ENCODE data around the gene TBX1.
A peak's percentile ranks its signal among the peaks of the same experiment; 100 is the strongest.

TBX1 gene

DNA sequence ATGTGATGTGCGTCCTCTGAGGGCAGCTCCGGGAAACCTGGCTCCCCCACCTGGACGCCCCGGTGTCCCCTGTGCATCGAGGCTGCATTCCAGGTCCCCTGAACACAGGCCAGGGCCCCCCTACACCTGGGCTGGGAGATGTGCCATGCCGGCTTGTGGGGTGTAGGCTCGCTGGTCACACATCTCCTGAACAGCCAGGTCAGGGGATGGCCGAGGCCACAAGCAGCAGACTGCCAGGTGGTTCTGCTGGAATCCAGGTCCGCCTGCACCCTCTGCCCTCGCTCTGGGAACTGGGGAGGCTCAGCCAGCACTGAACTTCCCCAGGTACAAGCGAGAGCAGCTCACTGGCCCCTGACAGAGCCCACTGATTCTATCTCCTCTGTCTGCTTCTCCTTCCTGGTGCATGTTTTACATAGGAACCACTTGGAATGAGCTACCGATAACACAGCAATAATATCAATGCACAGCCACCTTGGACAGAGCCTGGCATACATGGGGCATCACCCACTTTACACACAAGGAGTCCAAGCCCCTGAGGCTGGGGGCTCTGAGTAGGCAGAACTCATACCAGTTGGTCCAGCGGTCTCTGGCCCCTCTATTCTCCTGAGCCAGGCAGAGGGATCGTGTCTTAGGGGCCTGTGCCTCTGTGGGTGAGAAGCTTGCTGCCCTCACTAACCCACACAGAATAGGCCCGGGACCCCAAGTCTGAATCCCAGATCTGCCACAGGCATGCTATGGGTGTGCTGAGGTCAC, 46.8 kb downstream of the TBX1 start:
- intact Hi-C loops (cut with DNase I): no loop called here
- DNase-seq: peak in 4 of 10 donors; percentile 9 to 61 (median 42)

DNA sequence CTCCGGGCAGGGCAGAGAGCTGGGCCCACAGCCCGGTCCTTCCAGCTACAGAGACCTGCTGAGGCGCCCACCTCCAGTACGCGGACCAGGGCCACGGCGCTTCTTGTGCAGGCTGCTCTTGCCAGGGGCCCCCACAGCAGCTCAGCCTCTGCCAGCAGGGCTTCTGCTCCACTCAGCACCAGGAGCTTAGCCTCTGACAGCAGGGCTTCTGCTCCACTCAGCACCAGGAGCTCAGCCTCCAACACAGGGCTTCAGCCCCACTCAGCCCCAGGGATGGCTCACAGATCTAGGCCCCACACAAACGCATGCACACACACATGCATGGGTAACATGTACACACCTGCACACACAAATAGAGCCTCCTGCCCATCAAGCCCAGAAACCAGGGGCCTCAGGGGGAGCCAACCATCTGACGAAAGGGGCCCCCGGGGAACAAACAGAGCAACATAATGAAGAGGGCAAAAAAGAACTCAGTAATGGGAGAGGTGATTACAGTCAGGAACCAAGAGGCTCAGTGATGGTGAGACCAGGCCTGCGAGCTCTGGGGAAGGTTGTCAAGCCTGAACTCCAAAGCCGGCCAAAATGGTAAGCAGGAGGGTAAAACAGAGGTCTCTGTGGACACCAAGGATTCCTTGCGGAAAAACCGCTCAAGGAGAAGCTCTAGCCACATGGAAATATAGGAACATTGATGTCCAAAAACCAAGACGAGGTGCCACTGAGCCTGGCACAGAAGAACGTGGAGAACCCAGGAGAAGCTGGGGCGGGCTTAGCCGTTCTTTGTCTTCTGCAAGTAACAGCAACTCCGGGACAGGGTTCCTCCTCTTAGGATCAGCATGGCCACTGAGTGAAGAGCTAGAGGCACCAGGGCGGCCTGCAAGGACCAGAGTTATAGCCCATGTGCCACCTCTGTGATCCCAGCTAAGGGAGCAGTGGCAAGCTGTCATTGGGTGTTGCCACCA, 47.6 kb downstream of the TBX1 start:
- peak in 4 of 10 donors; percentile 22 to 76 (median 59) for DNase-seq
- intact Hi-C loops (cut with DNase I): no loop called here

DNA sequence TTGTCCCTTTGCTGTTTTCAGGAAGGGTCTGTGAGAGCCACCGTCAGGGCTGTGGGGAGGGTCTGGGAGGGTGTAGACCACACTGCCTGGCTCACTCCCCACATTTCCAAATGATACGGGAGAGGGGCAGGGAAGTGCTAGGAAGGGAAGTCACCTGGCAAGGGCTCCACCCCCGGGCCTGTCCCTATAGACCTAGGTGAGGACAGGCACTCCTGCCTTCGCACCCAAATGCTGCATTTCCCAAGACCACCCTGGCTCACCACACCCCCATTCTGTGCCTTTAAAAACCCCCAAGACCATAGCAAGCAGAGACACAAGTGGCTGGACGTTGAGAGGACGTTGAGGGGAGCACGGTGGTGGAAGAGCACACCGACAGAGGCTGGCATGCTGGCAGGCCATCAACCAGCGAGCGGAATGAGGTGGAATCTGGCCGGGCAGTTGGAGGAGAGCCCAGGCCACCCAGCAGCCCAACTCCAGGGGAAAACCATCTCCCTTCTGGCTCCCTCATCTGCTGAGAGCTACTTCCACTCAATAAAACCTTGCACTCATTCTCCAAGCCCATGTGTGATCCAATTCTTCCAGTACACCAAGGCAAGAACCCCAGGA, 48.4 kb downstream of the TBX1 start:
- peak in 5 of 10 donors; percentile 5 to 77 (median 35) for DNase-seq
- intact Hi-C loops (cut with DNase I): no loop called here

DNA sequence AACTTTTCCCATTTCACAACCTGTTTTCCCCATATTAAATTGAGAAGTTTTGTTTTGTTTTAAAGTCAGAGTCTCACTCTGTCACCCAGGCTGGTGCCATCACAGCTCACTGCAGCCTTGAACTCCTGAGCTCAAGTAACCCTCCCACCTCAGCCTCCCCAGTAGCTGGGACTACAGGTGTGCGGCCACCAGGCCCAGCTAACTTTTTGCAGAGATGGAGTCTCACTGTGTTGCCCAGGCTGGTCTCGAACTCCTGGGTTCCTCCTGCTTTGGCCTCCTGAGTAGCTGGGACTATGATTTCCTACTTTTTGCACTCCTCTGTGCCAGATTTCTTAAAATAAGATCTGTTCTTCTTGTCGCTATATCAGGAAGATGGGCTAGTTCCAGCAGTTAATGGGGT, 49.2 kb downstream of the TBX1 start:
- intact Hi-C loops (cut with DNase I): no loop called here
- DNase-seq: peak in 2 of 10 donors; percentile 2 to 26

DNA sequence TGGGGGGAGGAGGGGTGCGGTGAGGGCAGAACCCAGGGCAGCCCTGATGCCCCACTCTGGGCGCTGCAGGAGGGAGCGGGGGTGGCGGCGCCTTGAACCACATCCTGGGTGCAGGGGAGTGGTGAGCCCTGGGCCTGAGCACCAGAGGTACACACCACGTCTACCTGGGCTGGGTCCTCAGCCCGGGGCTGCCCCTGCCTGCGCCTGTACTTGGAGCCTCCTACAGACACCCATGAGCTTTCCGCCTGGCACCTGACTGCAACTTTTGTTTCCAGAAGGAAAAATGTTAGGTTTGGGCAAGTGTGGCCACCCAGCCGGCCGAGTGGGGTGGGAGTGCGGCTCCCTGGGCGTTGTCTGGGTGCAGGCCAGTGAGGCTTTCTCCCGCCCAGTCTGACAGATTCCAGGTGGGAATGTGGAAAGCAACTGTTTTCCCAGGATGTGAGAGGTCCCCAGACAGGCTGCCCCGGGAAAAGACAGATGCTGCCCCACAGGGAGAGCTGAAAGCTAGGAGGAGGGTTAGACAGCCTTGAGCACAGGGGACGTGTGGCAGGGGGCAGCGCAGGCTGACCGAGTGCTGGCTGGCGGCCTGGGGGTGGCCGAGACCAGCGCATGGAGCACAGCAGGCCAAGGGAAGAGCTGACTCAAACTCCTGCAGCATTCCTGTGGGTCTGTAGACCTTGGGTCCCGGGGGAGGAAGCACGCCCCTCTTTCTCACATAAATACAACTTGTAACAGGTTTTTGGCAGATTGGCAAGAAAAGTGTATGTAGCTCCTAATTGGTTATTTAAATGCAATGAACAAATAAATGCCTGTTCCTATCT, 50.0 kb downstream of the TBX1 start:
- peak in 7 of 10 donors; percentile 0 to 79 (median 22) for DNase-seq
- intact Hi-C loops (cut with DNase I): no loop called here

DNA sequence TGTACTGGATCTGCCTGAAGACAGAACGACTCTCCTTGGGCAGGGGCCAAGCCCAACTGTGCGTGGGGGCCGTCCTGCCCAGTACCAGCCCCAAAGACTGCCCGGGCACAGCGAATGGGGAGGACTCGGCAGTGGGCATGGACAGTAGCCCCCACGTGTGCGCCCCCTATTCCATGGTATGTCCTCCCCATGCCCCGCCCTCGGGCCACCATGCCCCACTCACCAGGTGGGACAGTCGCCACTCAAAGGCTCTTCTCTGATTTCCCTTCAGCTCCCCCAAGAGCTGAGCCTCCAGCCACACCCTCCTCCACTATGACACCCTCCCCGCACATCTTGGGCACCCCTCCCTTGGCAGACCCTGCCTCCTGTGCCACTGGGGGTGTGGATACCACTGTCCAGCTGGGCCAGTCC, 50.6 kb downstream of the TBX1 start:
- DNase-seq: peak in 6 of 10 donors; percentile 4 to 80 (median 20)
- intact Hi-C loops (cut with DNase I): no loop called here

DNA sequence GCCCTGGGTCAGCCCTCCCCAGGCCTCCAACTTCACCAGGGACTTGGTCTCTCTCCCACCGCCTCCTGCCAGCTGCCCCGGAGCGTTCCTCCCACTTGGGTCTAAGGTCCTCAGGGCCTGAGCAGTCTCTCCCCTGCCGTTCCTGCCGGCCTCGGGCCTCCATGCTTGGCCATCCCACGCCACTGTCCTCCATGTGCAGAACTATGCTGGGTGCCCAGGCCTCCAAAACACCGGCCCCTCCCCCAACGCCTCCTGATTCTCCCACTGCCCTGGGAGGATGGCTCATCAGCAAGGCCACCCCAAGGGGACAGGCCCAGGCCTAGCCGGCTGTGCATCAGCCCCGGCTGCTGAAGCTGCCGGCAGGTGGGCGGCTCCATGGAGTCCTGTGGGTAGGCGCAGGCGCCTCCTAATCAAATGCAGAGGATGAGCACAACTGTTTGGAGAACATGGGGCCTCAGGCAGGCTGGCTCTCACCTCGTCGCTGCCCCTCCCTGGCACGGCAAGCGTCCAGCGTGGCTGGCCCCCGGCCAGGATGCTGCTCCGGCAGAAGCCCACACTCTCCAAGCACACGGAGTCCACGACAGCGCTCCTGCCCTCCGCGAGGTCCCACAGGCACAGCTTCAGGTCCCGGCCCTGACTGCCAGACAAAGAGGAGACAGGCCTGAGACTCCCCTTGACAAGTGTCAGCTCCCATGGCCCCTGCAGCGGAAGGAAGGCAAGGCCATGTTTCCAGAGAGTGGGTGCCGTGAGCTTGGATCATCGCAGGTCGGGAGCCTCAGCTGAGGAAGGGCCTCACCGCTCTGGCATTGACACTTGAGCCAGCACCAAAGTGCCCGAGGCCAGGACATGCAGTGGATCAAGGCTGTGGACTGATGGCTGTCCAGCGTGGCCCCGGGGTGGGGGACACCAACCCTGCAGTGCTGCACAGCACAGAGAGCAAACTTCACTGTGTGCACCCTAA, 51.5 kb downstream of the TBX1 start:
- intact Hi-C loops (cut with DNase I): no loop called here
- DNase-seq: peak in 6 of 10 donors; percentile 3 to 88 (median 22)

DNA sequence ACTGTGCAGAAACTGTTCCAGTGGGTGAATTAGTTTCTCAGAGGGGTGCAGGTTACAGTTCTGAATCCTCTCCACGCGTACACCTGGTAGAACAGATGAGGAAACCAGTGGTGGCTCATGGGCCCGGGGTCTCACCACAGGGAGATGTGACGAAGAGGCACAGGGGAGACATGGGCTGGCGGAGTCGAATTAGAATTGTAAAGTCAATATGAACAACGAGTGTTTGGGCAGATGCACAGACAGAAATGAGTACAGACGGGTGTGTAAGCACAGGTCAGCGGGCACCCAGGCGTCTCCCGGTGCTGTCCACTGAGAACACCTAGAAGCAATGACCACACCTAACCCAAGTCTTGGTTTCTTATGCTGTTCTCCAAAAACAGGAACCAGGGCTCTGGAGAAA, 52.3 kb downstream of the TBX1 start:
- intact Hi-C loops (cut with DNase I): no loop called here
- DNase-seq: peak in 4 of 10 donors; percentile 7 to 40 (median 20)

DNA sequence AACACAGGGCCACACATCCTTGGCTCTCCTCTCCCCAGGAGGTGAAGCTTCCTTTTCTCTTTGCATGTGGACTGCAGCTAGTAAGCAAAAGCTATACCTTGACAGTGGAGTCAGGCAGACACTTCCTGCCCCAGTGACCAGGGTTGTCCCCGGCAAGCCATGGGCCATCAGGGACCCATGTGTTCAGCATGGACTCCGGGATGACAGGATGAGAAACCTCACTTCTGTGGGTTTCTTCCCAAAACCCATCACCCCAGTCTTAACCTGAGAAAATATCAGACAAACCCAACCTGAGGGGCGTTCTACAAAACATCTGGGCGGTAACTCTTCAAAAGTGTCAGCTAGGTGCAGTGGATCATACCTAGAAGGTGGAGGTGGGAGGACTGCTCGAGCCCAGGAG, 53.9 kb downstream of the TBX1 start:
- peak in 3 of 10 donors; percentile 10 to 59 (median 40) for DNase-seq
- intact Hi-C loops (cut with DNase I): no loop called here

DNA sequence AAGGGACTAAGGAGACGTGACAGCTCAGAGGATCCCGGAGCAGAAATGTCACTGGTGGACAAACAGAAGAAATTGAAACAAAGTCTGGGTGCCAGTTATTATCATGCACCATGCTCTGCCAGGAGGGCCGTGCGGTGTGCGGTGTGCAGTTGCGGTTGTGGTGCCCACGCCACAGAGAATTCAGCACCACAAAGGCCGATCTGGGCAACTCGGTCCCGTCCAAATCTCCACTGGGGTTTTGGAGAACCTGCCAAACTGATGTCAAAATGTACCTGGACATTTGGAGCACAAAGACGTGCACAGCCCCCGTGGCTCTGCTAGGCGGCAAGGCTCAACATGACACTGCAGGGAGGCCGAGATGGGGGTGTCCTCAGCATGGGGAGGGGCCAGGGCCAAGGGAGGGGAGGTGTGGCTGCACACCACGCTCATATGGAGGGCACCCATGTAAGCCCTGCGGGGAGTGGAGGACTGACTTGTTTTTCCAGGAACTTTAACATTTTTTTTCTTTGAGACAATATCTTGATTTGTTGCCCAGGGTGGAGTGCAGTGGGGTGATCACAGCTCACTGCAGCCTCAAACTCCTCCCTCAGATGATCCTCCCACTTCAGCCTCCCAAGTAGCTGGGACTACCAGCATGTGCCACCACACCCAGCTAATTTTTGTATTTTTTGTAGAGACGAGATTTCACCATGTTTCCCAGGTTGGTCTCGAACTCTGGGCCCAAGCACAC, 54.7 kb downstream of the TBX1 start:
- intact Hi-C loops (cut with DNase I): no loop called here
- DNase-seq: peak in 3 of 10 donors; percentile 19 to 63 (median 49)

DNA sequence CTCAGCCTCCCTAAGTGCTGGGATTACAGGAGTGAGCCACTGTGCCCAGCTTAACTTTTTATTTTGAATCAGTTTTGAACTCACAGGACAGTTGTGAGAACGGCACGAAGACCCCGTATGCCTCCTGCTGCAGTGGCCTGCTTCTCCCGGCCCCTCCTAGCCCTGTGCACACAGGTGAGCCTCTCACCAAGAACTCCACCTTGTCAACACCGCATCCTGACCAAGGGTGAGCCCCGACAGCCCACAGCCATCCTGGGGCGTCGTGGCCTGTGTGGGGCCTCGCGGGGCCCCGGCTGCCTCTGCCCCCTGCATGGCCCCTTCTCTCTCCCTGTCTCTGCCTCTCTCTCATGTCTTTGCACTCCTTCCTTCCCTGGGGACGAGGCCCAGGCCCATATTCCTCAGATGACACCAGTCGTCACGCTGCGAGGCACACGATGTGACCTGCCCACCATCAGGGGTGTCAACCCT, 55.3 kb downstream of the TBX1 start:
- peak in 3 of 10 donors; percentile 0 to 51 (median 42) for DNase-seq
- intact Hi-C loops (cut with DNase I): no loop called here

DNA sequence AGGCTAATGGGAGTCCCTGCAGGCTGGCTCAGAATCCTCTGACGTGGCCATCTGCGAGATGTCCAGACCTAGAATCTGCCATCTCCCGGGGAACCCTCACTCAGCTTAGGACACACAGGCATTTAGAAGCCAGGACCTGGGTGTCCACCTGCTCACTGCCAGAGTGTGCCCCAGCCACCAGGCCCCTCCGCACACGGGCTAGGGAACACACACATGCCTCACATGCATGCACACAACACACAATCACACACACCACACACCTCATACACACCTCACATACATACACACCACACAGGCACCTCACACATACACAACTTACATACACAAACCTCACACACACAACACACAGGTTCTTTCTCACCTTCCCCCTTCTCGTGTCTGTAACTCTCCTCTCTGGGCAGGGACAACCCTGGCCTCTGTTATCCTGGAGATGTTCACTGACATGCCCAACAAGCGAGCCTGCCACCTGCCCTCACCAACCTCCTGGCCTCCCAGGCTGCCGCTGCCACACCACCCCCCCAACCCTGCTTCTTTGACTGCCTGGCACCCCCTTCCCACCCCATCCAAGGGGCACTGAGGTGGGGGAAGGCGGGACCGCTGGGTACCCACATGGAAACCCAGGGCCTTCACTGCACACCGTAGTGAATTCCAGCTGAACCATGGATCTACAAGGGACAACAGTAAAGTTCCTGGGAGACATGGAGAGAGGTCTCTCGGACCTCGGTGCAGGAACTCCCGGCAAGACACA, 56.0 kb downstream of the TBX1 start:
- DNase-seq: peak in 4 of 10 donors; percentile 5 to 63 (median 33)
- intact Hi-C loops (cut with DNase I): no loop called here

Measured in posterior cingulate gyrus (tissue), 11 donors.